Ascending aorta (tissue), 2 donors: Measurements from ENCODE around the gene ATP6V0E1. TPM values are rescaled to one million over a fixed set of nuclear protein-coding genes. Genes with fewer than 3 reads are reported as not detected.
A peak's percentile ranks its signal among the peaks of the same experiment; 100 is the strongest.

ENCODE experiments used
- DNase-seq, 2 donors: peaks; one replicate each; pipeline ENCODE4 v3.0.0-alpha.2; 2019; ENCODE audit warnings: low spot score in 2 of 2
- H3K27ac ChIP-seq, 2 donors: fragments of 200-600 bp; sonication (generic); one replicate each; pipeline ENCODE4 v1.5.1; 2016 to 2017; ENCODE audit warnings: mild to moderate bottlenecking in 1 of 2
- H3K27me3 ChIP-seq: fragments of 200-600 bp; sonication (generic); one replicate; pipeline ENCODE4 v1.5.1; 2017
- H3K36me3 ChIP-seq, 2 donors: fragments of 200-600 bp; sonication (generic); one replicate each; pipeline ENCODE4 v1.5.1; 2016
- H3K4me1 ChIP-seq, 2 donors: fragments of 200-600 bp; sonication (generic); one replicate each; pipeline ENCODE4 v1.5.1; 2016 to 2017; ENCODE audit warnings: mild to moderate bottlenecking in 1 of 2
- H3K4me3 ChIP-seq, 2 donors: fragments of 200-600 bp; sonication (generic); one replicate each; pipeline ENCODE4 v1.5.1; 2016 to 2017; ENCODE audit warnings: mild to moderate bottlenecking in 1 of 2
- H3K9me3 ChIP-seq, 2 donors: fragments of 200-600 bp; sonication (generic); one replicate each; pipeline ENCODE4 v1.5.1; 2016
- CTCF ChIP-seq, 3 experiments: fragments of 200-600 bp in 2 of 3; fragments of 450-650 bp in 1 of 3; sonication (generic) in 2 of 3; IDR thresholded peaks; one replicate each; pipeline ENCODE4 v1.5.1; 2016 to 2019; ENCODE audit warnings: antibody characterized with exemption in 3 of 3, mild to moderate bottlenecking in 1 of 3, moderate library complexity in 1 of 3
- intact Hi-C: fragments of 100-400 bp; cut with DNase I; formaldehyde crosslinking; loops from one replicate; pipeline ENCODE4 v1.15.1; 2023
- total RNA-seq: library from RNA; depleted of rRNA; stranded (reverse); fragments of >200 nt; gene quantifications from one replicate; pipeline ENCODE4 v1.1.0, GENCODE V29; 2016

ATP6V0E1 gene
- total RNA-seq, 1 donor from 2014 or later, result 62.6 TPM

- intact Hi-C loops, result loop anchor here (10.0 kb wide), 1 partner anchor 502 kb away; the partner anchor contains the start of gene SH3PXD2B
- no peak for TF ChIP-seq CTCF (IDR thresholded peaks at IDR 0.05)
- H3K36me3 ChIP-seq, result no peaks in the 10 kb centered on the region
- no peaks in the 10 kb centered on the region for H3K9me3 ChIP-seq
- H3K4me3 ChIP-seq, result no peak overlapping the region
- peaks cover 6 to 48% of the 10 kb centered on the region in 2 donors for H3K4me1 ChIP-seq
- peak in 1 of 2 donors; percentile 72 for DNase-seq
- no peaks in the 10 kb centered on the region for H3K27me3 ChIP-seq
- peak overlapping the region; percentile 87 to 95 for H3K27ac ChIP-seq
Measured at GRCh38 chr5:172956936-172957335, 26.6 kb upstream of the ATP6V0E1 start.

- H3K4me3 ChIP-seq, result no peak overlapping the region
- intact Hi-C loops, result loop anchor here (10.0 kb wide), 1 partner anchor 503 kb away; the partner anchor contains the start of gene SH3PXD2B
- H3K36me3 ChIP-seq, result peaks cover 0 to 4% of the 10 kb centered on the region in 2 donors
- TF ChIP-seq CTCF (IDR thresholded peaks at IDR 0.05), result no peak
- H3K27ac ChIP-seq, result peak overlapping the region; percentile 87 to 95
- DNase-seq, result no peak
- peaks cover 6 to 48% of the 10 kb centered on the region in 2 donors for H3K4me1 ChIP-seq
- H3K9me3 ChIP-seq, result no peaks in the 10 kb centered on the region
- no peaks in the 10 kb centered on the region for H3K27me3 ChIP-seq
Measured at GRCh38 chr5:172957458-172957857, 26.1 kb upstream of the ATP6V0E1 start.

- Histone ChIP-seq H3K4me3 (peak overlapping the region; percentile 67 to 69), H3K36me3 (peaks cover 0 to 4% of the 10 kb centered on the region in 2 donors), H3K27me3 (no peaks in the 10 kb centered on the region), H3K27ac (peak overlapping the region; percentile 87 to 95), H3K4me1 (peaks cover 6 to 44% of the 10 kb centered on the region in 2 donors), H3K9me3 (no peaks in the 10 kb centered on the region)
- TF ChIP-seq CTCF (IDR thresholded peaks at IDR 0.05), result no peak
- intact Hi-C loops, result loop anchor here (1.0 to 10.0 kb wide), 3 partner anchors 24 to 504 kb away; partner anchors contain the start of genes ATP6V0E1 and SH3PXD2B
- DNase-seq, result peak in 1 of 2 donors; percentile 86
Measured at GRCh38 chr5:172958331-172959046, 25.1 kb upstream of the ATP6V0E1 start.

GRCh38 chr5:172959824-172960799, 23.5 kb upstream of the ATP6V0E1 start:
- Histone ChIP-seq H3K27ac (peak overlapping the region; percentile 87 to 95), H3K27me3 (no peaks in the 10 kb centered on the region), H3K9me3 (no peaks in the 10 kb centered on the region), H3K4me1 (peaks cover 6 to 33% of the 10 kb centered on the region in 2 donors), H3K4me3 (peak overlapping the region; percentile 67 to 69), H3K36me3 (peaks cover 4 to 9% of the 10 kb centered on the region in 2 donors)
- DNase-seq, result no peak
- TF ChIP-seq CTCF (IDR thresholded peaks at IDR 0.05), result no peak
- intact Hi-C loops, result loop anchor here (1.0 to 10.0 kb wide), 3 partner anchors 23 to 505 kb away; partner anchors contain the start of genes ATP6V0E1 and SH3PXD2B

- Histone ChIP-seq H3K36me3 (peaks cover 7 to 8% of the 10 kb centered on the region in 2 donors), H3K4me3 (no peak overlapping the region), H3K27ac (no peak overlapping the region), H3K9me3 (no peaks in the 10 kb centered on the region), H3K4me1 (no peaks in the 10 kb centered on the region), H3K27me3 (no peaks in the 10 kb centered on the region)
- intact Hi-C loops, result no loop called here
- DNase-seq, result no peak
- no peak for TF ChIP-seq CTCF (IDR thresholded peaks at IDR 0.05)
Measured at GRCh38 chr5:172969921-172970320, 13.7 kb upstream of the ATP6V0E1 start.
